Gastrocnemius medialis (tissue), 4 donors: Measurements from ENCODE around the gene TMPRSS4. TPM values are rescaled to one million over a fixed set of nuclear protein-coding genes. Genes with fewer than 3 reads are reported as not detected.

Experiments
- ATAC-seq, 2 donors: fragments of 150-250 bp; one replicate each; pipeline ENCODE4 v1.9.1; 2016
- DNase-seq, 2 donors: peaks; one replicate each; pipeline ENCODE4 v3.0.0-alpha.2; 2019
- H3K27ac ChIP-seq, 4 donors: fragments of 200-600 bp; sonication (generic); 1 replicate in 1 of 4; 2 replicates in 3 of 4; pipeline ENCODE4 v1.5.1; 2016 to 2018; ENCODE audit warnings: mild to moderate bottlenecking in 2 of 4, moderate library complexity in 1 of 4
- H3K27me3 ChIP-seq, 3 donors: fragments of 200-600 bp; sonication (generic) in 2 of 3; 1 replicate in 1 of 3; 2 replicates in 2 of 3; pipeline versions ENCODE4 v1.5.1 to v1.6.0; 2016 to 2019; ENCODE audit warnings: mild to moderate bottlenecking in 1 of 3, moderate library complexity in 1 of 3
- H3K36me3 ChIP-seq, 2 donors: fragments of 200-600 bp; sonication (generic) in 1 of 2; one replicate each; pipeline ENCODE4 v1.5.1; 2017 to 2018
- H3K4me1 ChIP-seq, 2 donors: fragments of 200-600 bp; sonication (generic) in 1 of 2; one replicate each; pipeline ENCODE4 v1.5.1; 2016 to 2017; ENCODE audit warnings: mild to moderate bottlenecking in 2 of 2
- H3K4me3 ChIP-seq, 4 donors: fragments of 200-600 bp; sonication (generic) in 3 of 4; 1 replicate in 1 of 4; 2 replicates in 3 of 4; pipeline ENCODE4 v1.5.1; 2016 to 2019; ENCODE audit warnings: mild to moderate bottlenecking in 2 of 4
- H3K9me3 ChIP-seq, 3 donors: fragments of 200-600 bp; sonication (generic) in 2 of 3; 1 replicate in 1 of 3; 2 replicates in 2 of 3; pipeline ENCODE4 v1.5.1; 2016 to 2019
- CTCF ChIP-seq, 5 experiments: fragments of 450-650 bp in 3 of 5; fragments of 200-600 bp in 2 of 5; sonication (generic) in 2 of 5; IDR thresholded peaks in 4 of 5; conservative IDR thresholded peaks in 1 of 5; 1 replicate in 4 of 5; 2 replicates in 1 of 5; pipeline ENCODE4 v1.5.1; 2016 to 2019; ENCODE audit warnings: antibody characterized with exemption in 5 of 5, mild to moderate bottlenecking in 3 of 5, moderate library complexity in 3 of 5
- POLR2A ChIP-seq, 2 donors: fragments of 450-650 bp; IDR thresholded peaks; one replicate each; pipeline ENCODE4 v1.6.1; 2017; ENCODE audit warnings: antibody characterized with exemption in 2 of 2, mild to moderate bottlenecking in 2 of 2, moderate library complexity in 2 of 2
- in situ Hi-C, 4 donors: fragments of 200-750 bp; cut with MboI; loops; one replicate each; pipeline versions ENCODE4 v1.15.0 to v1.8.0; 2017; ENCODE audit warnings: low sequenced_read_pairs in 4 of 4
- intact Hi-C: fragments of 100-400 bp; cut with DNase I; formaldehyde crosslinking; loops from one replicate; pipeline ENCODE4 v1.15.1; 2023; ENCODE audit warnings: low total_unique reads
- total RNA-seq, 4 donors: library from RNA; depleted of rRNA; stranded (reverse); fragments of >200 nt; gene quantifications; one replicate each; pipeline versions ENCODE4 v1.1.0 to v1.2.3, GENCODE V29; 2016

The TMPRSS4 gene
- total RNA-seq, 4 donors from 2014 or later: 1.1 TPM; not detected in 3

- no peaks in the 10 kb centered on the region for H3K27me3 ChIP-seq
- no peak overlapping the region for H3K4me3 ChIP-seq
- intact Hi-C loops (no loop called here), in situ Hi-C loops (loop anchor here in 1 of 4 donors (10.0 kb wide), 1 partner anchor 197 kb away; no protein-coding TSS in a partner anchor)
- TF ChIP-seq POLR2A (IDR thresholded peaks at IDR 0.05): no peak
- no peak for TF ChIP-seq CTCF (IDR thresholded peaks at IDR 0.05 in 4 of 5, conservative IDR thresholded peaks at IDR 0.05 in 1 of 5)
- ATAC-seq: no peak
- no peaks in the 10 kb centered on the region for H3K4me1 ChIP-seq
- no peak for DNase-seq
- no peak overlapping the region for H3K27ac ChIP-seq
- H3K9me3 ChIP-seq: no peaks in the 10 kb centered on the region
- no peaks in the 10 kb centered on the region for H3K36me3 ChIP-seq
Measured at GRCh38 chr11:118042141-118042540, 34.7 kb upstream of the TMPRSS4 start.

GRCh38 chr11:118042796-118043195 lies 34.1 kb upstream of the TMPRSS4 start:
- ATAC-seq (no peak), DNase-seq (no peak)
- H3K27me3 ChIP-seq: no peaks in the 10 kb centered on the region
- intact Hi-C loops: no loop called here
- no peaks in the 10 kb centered on the region for H3K9me3 ChIP-seq
- H3K36me3 ChIP-seq: no peaks in the 10 kb centered on the region
- H3K4me1 ChIP-seq: no peaks in the 10 kb centered on the region
- TF ChIP-seq POLR2A (IDR thresholded peaks at IDR 0.05): no peak
- TF ChIP-seq CTCF (IDR thresholded peaks at IDR 0.05 in 4 of 5, conservative IDR thresholded peaks at IDR 0.05 in 1 of 5): no peak
- H3K4me3 ChIP-seq: no peak overlapping the region
- in situ Hi-C loops: loop anchor here in 1 of 4 donors (10.0 kb wide), 1 partner anchor 198 kb away; no protein-coding TSS in a partner anchor
- H3K27ac ChIP-seq: no peak overlapping the region

- in situ Hi-C loops: loop anchor here in 1 of 4 donors (10.0 kb wide), 1 partner anchor 200 kb away; no protein-coding TSS in a partner anchor
- Histone ChIP-seq H3K4me3 (no peak overlapping the region), H3K36me3 (no peaks in the 10 kb centered on the region), H3K9me3 (no peaks in the 10 kb centered on the region), H3K27ac (no peak overlapping the region), H3K27me3 (no peaks in the 10 kb centered on the region), H3K4me1 (no peaks in the 10 kb centered on the region)
- intact Hi-C loops: no loop called here
- TF ChIP-seq CTCF (IDR thresholded peaks at IDR 0.05 in 4 of 5, conservative IDR thresholded peaks at IDR 0.05 in 1 of 5) (no peak), POLR2A (IDR thresholded peaks at IDR 0.05) (no peak)
- ATAC-seq: no peak
- DNase-seq: no peak
Measured at GRCh38 chr11:118045191-118045590, 31.7 kb upstream of the TMPRSS4 start.

- H3K4me1 ChIP-seq: no peaks in the 10 kb centered on the region
Measured at GRCh38 chr11:118046051-118046963, 30.6 kb upstream of the TMPRSS4 start.

More at GRCh38 chr11:118046051-118046963, 30.6 kb upstream of the TMPRSS4 start:
- DNase-seq (no peak), ATAC-seq (no peak)
- Histone ChIP-seq H3K4me3 (no peak overlapping the region), H3K9me3 (no peaks in the 10 kb centered on the region), H3K27ac (no peak overlapping the region), H3K36me3 (no peaks in the 10 kb centered on the region), H3K27me3 (no peaks in the 10 kb centered on the region)
- intact Hi-C loops: no loop called here
- in situ Hi-C loops: loop anchor here in 1 of 4 donors (10.0 kb wide), 1 partner anchor 202 kb away; no protein-coding TSS in a partner anchor
- TF ChIP-seq POLR2A (IDR thresholded peaks at IDR 0.05) (no peak), CTCF (IDR thresholded peaks at IDR 0.05 in 4 of 5, conservative IDR thresholded peaks at IDR 0.05 in 1 of 5) (no peak)
